ENCODE measurements around the gene LINC00632.
A peak's percentile ranks its signal among the peaks of the same experiment; 100 is the strongest.

LINC00632 gene

GRCh38 chrX:140715787-140716186 lies 6.2 kb downstream of the LINC00632 start:
- Histone ChIP-seq H3K9me3 (ENCODE audit: control insufficient read depth, low read length) (no peaks in the 10 kb centered on the region), H3K9ac (ENCODE audit: low read length) (no peak overlapping the region), H3K4me3 (ENCODE audit: low read length) (no peak overlapping the region), H3K27me3 (ENCODE audit: control insufficient read depth, insufficient read depth, low read length) (no peaks in the 10 kb centered on the region), H3K4me1 (ENCODE audit: control insufficient read depth, insufficient read depth, low read length) (no peaks in the 10 kb centered on the region), H3K36me3 (ENCODE audit: control insufficient read depth, insufficient read depth, low read length) (no peaks in the 10 kb centered on the region)

- Histone ChIP-seq H3K4me3 (ENCODE audit: low read length) (no peak overlapping the region), H3K4me1 (ENCODE audit: control insufficient read depth, insufficient read depth, low read length) (no peaks in the 10 kb centered on the region), H3K9ac (ENCODE audit: low read length) (no peak overlapping the region), H3K27me3 (ENCODE audit: control insufficient read depth, insufficient read depth, low read length) (no peaks in the 10 kb centered on the region), H3K9me3 (ENCODE audit: control insufficient read depth, low read length) (no peaks in the 10 kb centered on the region), H3K36me3 (ENCODE audit: control insufficient read depth, insufficient read depth, low read length) (no peaks in the 10 kb centered on the region)
Measured at GRCh38 chrX:140723121-140723715, 13.7 kb downstream of the LINC00632 start.

GRCh38 chrX:140724309-140724708 lies 14.8 kb downstream of the LINC00632 start:
- Histone ChIP-seq H3K9me3 (ENCODE audit: control insufficient read depth, low read length) (no peaks in the 10 kb centered on the region), H3K9ac (ENCODE audit: low read length) (no peak overlapping the region), H3K4me1 (ENCODE audit: control insufficient read depth, insufficient read depth, low read length) (no peaks in the 10 kb centered on the region), H3K4me3 (ENCODE audit: low read length) (no peak overlapping the region), H3K36me3 (ENCODE audit: control insufficient read depth, insufficient read depth, low read length) (no peaks in the 10 kb centered on the region), H3K27me3 (ENCODE audit: control insufficient read depth, insufficient read depth, low read length) (no peaks in the 10 kb centered on the region)

- H3K9me3 ChIP-seq (ENCODE audit: control insufficient read depth, low read length): no peaks in the 10 kb centered on the region
- H3K9ac ChIP-seq (ENCODE audit: low read length): no peak overlapping the region
- no peaks in the 10 kb centered on the region for H3K4me1 ChIP-seq (ENCODE audit: control insufficient read depth, insufficient read depth, low read length)
- no peaks in the 10 kb centered on the region for H3K27me3 ChIP-seq (ENCODE audit: control insufficient read depth, insufficient read depth, low read length)
- no peaks in the 10 kb centered on the region for H3K36me3 ChIP-seq (ENCODE audit: control insufficient read depth, insufficient read depth, low read length)
- no peak overlapping the region for H3K4me3 ChIP-seq (ENCODE audit: low read length)
Measured at GRCh38 chrX:140724736-140725135, 15.2 kb downstream of the LINC00632 start.

- no peak overlapping the region for H3K9ac ChIP-seq (ENCODE audit: low read length)
- H3K36me3 ChIP-seq (ENCODE audit: control insufficient read depth, insufficient read depth, low read length): no peaks in the 10 kb centered on the region
- no peak overlapping the region for H3K4me3 ChIP-seq (ENCODE audit: low read length)
- no peaks in the 10 kb centered on the region for H3K4me1 ChIP-seq (ENCODE audit: control insufficient read depth, insufficient read depth, low read length)
- no peaks in the 10 kb centered on the region for H3K9me3 ChIP-seq (ENCODE audit: control insufficient read depth, low read length)
- no peaks in the 10 kb centered on the region for H3K27me3 ChIP-seq (ENCODE audit: control insufficient read depth, insufficient read depth, low read length)
Measured at GRCh38 chrX:140725500-140725899, 15.9 kb downstream of the LINC00632 start.

GRCh38 chrX:140733766-140734342 lies 24.3 kb downstream of the LINC00632 start:
- Histone ChIP-seq H3K36me3 (ENCODE audit: control insufficient read depth, insufficient read depth, low read length) (no peaks in the 10 kb centered on the region), H3K4me1 (ENCODE audit: control insufficient read depth, insufficient read depth, low read length) (no peaks in the 10 kb centered on the region), H3K9me3 (ENCODE audit: control insufficient read depth, low read length) (no peaks in the 10 kb centered on the region), H3K9ac (ENCODE audit: low read length) (no peak overlapping the region), H3K27me3 (ENCODE audit: control insufficient read depth, insufficient read depth, low read length) (no peaks in the 10 kb centered on the region), H3K4me3 (ENCODE audit: low read length) (no peak overlapping the region)

GRCh38 chrX:140744085-140744484 lies 34.5 kb downstream of the LINC00632 start:
- Histone ChIP-seq H3K4me1 (ENCODE audit: control insufficient read depth, insufficient read depth, low read length) (no peaks in the 10 kb centered on the region), H3K9me3 (ENCODE audit: control insufficient read depth, low read length) (no peaks in the 10 kb centered on the region), H3K4me3 (ENCODE audit: low read length) (no peak overlapping the region), H3K9ac (ENCODE audit: low read length) (no peak overlapping the region), H3K36me3 (ENCODE audit: control insufficient read depth, insufficient read depth, low read length) (no peaks in the 10 kb centered on the region), H3K27me3 (ENCODE audit: control insufficient read depth, insufficient read depth, low read length) (no peaks in the 10 kb centered on the region)

- Histone ChIP-seq H3K9me3 (ENCODE audit: control insufficient read depth, low read length) (no peaks in the 10 kb centered on the region), H3K27me3 (ENCODE audit: control insufficient read depth, insufficient read depth, low read length) (no peaks in the 10 kb centered on the region), H3K4me3 (ENCODE audit: low read length) (no peak overlapping the region), H3K4me1 (ENCODE audit: control insufficient read depth, insufficient read depth, low read length) (no peaks in the 10 kb centered on the region), H3K9ac (ENCODE audit: low read length) (no peak overlapping the region), H3K36me3 (ENCODE audit: control insufficient read depth, insufficient read depth, low read length) (no peaks in the 10 kb centered on the region)
Measured at GRCh38 chrX:140756941-140757340, 47.4 kb downstream of the LINC00632 start.

- Histone ChIP-seq H3K9ac (ENCODE audit: low read length) (no peak overlapping the region), H3K9me3 (ENCODE audit: control insufficient read depth, low read length) (no peaks in the 10 kb centered on the region), H3K36me3 (ENCODE audit: control insufficient read depth, insufficient read depth, low read length) (no peaks in the 10 kb centered on the region), H3K27me3 (ENCODE audit: control insufficient read depth, insufficient read depth, low read length) (peaks cover 17% of the 10 kb centered on the region), H3K4me3 (ENCODE audit: low read length) (no peak overlapping the region), H3K4me1 (ENCODE audit: control insufficient read depth, insufficient read depth, low read length) (no peaks in the 10 kb centered on the region)
Measured at GRCh38 chrX:140762061-140762460, 52.5 kb downstream of the LINC00632 start.

GRCh38 chrX:140764401-140764919 lies 54.9 kb downstream of the LINC00632 start:
- Histone ChIP-seq H3K4me3 (ENCODE audit: low read length) (no peak overlapping the region), H3K9ac (ENCODE audit: low read length) (peak overlapping the region; percentile 28), H3K27me3 (ENCODE audit: control insufficient read depth, insufficient read depth, low read length) (peaks cover 17% of the 10 kb centered on the region), H3K4me1 (ENCODE audit: control insufficient read depth, insufficient read depth, low read length) (no peaks in the 10 kb centered on the region), H3K36me3 (ENCODE audit: control insufficient read depth, insufficient read depth, low read length) (no peaks in the 10 kb centered on the region), H3K9me3 (ENCODE audit: control insufficient read depth, low read length) (no peaks in the 10 kb centered on the region)

- H3K9me3 ChIP-seq (ENCODE audit: control insufficient read depth, low read length): no peaks in the 10 kb centered on the region
- H3K4me3 ChIP-seq (ENCODE audit: low read length): no peak overlapping the region
- H3K4me1 ChIP-seq (ENCODE audit: control insufficient read depth, insufficient read depth, low read length): no peaks in the 10 kb centered on the region
- H3K36me3 ChIP-seq (ENCODE audit: control insufficient read depth, insufficient read depth, low read length): no peaks in the 10 kb centered on the region
- peak overlapping the region; percentile 28 for H3K9ac ChIP-seq (ENCODE audit: low read length)
- H3K27me3 ChIP-seq (ENCODE audit: control insufficient read depth, insufficient read depth, low read length): peaks cover 17% of the 10 kb centered on the region
Measured at GRCh38 chrX:140765043-140765784, 55.7 kb downstream of the LINC00632 start.

GRCh38 chrX:140766024-140766611 lies 56.6 kb downstream of the LINC00632 start:
- Histone ChIP-seq H3K4me3 (ENCODE audit: low read length) (no peak overlapping the region), H3K9ac (ENCODE audit: low read length) (no peak overlapping the region), H3K36me3 (ENCODE audit: control insufficient read depth, insufficient read depth, low read length) (no peaks in the 10 kb centered on the region)

More at GRCh38 chrX:140766024-140766611, 56.6 kb downstream of the LINC00632 start:
- no peaks in the 10 kb centered on the region for H3K4me1 ChIP-seq (ENCODE audit: control insufficient read depth, insufficient read depth, low read length)
- no peaks in the 10 kb centered on the region for H3K9me3 ChIP-seq (ENCODE audit: control insufficient read depth, low read length)
- H3K27me3 ChIP-seq (ENCODE audit: control insufficient read depth, insufficient read depth, low read length): peaks cover 17% of the 10 kb centered on the region
